G401.6 (cell line): ENCODE data around the gene CD8B2.
"Not testable (repeated sequence)": the region's sequence is repeated elsewhere in the genome, so short reads cannot be mapped to it uniquely, and the experiment has no call there.

Source experiments
- FAIRE-seq: peaks from 2 replicates; lab custom pipeline; 2012; peaks lifted over from hg19 to GRCh38; lab: Jason Lieb, UNC

CD8B2 gene

DNA sequence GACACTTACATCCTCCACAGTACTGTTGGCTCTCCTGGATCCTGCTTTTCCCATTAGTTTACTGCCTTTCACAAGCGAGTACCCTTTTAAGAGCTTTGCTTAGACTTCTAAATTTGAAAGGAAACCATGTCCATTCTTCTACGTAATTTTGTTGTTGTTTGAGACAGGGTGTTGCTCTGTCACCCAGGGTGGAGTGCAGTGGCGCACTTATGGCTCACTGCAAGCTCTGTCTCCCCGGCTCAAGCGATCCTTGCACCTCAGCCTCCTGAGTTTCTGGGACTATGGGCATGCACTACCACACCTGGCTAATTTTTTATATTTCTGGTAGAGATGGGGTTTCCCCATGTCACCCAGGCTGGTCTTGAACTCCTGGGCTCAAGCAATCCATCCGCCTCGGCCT lies 24.8 kb downstream of the CD8B2 start:
- FAIRE-seq: not testable (repeated sequence)

DNA sequence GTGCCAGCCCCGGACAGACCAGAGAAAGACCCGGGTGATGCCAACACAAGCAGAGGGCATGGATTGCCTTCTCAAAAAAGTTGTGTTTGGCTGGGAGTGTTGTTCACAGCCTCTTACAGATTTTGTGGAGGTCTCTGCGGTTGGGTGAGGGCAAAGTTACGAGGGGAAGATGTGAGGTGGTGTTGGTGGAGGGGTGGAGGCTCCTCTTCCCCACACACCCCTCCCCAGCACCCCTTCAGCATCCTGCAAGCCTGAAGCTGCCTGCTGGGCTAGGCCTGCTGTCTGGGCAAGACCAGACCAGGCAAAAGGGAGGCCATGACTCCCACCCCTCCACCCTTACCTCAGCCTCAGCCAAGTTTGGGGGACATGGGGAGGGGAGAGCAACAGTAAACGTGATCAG lies 26.2 kb downstream of the CD8B2 start:
- FAIRE-seq: not testable (repeated sequence)

DNA sequence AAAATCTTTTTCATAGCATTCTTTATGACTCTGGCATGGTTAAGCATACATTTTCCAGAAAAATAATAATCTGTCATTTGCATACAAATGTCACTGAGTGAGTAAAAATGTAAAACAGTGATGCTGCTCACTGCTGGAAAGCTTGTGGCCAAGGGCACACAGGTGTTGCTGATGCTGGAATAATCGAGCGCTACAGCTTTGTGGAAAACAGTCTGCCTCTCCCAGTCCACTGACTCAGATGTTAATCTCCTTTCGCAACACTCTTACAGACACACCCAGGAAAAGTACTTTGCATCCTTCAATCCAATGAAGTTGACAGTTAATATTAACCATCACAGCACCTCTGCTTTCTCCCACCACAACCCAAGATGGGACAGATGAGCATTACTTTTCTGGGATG lies 27.7 kb downstream of the CD8B2 start:
- FAIRE-seq: not testable (repeated sequence)

DNA sequence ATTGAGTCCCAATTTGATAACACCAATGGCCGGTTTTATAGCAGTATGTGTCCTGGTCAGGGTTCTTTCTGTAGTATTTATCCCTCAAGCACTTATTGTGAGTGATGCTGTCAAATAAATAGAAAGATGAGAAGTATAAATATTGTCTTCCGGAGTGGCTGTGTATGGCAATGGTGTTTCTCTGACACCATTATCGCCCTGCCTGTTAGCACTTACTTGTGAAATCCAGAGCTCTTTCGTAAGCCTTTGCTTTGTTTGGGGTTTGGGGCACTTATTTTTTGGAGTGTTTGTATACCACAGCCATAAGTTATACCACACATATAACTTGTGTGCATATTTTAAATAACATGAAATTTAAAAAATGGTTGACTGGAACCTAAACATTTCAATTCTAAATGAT lies 29.3 kb downstream of the CD8B2 start:
- FAIRE-seq: no peak

DNA sequence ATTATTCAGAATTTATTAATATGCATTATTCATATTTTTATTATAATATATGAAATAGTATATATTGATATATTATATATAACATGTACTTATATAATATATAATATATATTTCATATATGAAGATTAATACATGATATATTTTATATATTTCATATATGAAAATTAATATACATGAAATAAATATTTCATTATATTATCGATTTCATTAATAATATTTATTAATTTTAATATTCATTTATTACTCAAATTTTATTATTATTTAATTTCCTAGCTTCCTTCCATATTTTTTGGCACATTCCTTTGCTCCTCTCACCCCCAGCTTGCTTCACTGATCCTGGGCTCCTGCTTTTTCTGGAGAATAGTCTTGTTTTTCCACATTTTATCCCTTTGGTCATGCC lies 29.7 kb downstream of the CD8B2 start:
- FAIRE-seq: peak; percentile 97

DNA sequence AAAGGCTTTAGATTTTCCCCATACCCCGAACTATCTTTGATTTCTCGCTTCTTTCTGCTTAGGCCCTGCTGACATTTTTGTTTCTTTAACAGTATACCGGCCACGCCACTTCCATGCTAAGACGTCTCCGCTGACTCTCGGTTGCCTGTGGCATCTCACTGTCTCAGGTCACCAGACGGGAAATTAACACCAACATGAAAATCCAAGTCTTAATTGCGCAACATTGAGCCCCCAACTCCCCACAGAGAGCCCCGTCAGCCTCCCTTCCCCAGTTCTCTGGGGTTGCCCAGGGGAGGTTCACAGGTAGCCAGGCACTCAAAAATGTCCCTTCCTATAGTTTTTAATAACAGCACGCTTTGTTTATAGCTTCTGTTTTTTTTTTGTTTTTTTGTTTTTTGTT lies 30.2 kb downstream of the CD8B2 start:
- no peak for FAIRE-seq

DNA sequence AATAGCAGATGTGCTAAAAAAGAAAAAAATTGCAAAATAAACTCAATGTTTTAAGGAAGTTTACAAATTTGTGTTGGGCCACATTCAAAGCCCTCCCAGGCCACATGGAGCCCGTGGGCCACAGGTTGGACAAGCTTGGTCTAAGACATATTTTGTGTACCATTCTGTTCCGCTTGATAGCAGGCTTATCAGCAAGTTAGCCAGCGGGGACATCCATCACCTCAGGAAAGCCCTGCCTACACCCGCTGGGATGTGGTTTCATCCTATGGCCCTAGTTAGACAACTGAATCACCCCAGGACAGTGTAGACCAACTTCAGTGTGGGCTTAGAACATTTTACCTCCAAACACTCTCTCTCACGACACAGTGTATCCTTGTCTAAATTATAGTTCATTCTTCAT lies 32.6 kb downstream of the CD8B2 start:
- FAIRE-seq: no peak

DNA sequence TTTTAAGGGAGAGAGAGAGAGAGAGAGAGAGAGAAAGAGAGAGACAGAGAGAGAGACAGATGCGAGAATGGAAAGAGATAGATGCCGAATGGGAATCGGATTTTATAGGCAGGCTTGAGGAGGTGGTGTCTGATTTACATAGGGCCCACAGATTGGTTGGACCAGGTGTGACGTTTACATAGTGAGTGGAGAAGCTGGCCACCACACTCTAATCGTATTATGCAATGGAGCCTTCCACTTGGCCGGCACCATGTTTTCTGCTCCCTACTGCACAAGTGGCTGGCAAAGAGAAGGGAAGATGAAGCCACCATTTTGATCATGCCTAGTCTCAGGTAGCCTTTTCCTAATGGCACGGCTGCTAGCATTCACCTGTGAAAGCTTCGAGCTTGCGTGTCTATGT lies 33.9 kb downstream of the CD8B2 start:
- FAIRE-seq: no peak

DNA sequence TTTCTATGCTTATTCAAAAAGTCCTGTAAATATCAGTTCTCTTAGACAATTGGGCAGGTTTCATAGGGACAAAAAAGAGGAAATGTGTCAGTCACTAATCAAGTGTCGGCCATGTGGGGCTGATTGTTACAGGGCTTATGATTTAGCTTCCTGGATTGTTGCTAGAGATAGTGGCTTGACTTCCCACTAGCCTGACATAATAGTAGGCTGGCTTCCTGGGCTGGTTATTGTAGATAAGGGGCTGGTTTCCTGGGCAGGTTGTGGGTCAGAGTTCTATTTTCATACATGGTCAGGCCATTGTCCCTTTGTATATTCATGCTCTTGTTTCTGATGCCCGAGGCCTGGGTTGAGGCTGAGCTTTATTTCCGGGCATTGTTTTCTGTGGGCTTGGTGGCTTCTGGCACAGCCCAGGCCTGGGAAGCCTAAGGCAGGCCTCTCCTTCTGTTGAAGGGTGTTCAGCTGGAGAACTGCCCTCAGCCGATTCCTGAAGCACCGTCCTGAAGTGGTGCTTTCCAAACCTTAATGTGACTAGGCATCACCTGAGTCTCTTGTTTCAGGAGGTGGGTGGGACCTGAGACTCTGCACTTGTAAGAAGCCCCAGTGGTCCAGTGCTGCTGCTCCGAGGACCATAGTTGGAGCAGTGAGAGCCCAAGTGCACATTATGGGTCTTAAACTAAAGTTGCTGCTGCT lies 37.0 kb downstream of the CD8B2 start:
- no peak for FAIRE-seq

DNA sequence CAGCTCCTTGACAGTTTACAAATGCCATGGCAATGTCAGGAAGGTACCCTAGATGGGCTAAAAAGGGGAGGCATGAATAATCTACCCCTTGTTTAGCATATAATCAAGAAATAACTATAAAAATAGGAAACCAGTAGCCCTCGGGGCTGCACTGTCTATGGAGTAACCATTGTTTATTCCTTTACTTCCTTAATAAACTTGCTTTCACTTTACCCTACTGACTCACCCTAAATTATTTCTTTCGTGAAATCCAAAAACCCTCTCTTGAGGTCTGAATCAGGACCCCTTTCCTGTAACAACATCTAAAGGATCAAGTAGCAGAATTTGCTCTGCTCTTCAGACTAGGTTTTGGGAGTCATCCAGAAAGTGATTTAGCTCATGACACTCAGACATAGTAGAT lies 43.7 kb downstream of the CD8B2 start:
- FAIRE-seq: no peak

DNA sequence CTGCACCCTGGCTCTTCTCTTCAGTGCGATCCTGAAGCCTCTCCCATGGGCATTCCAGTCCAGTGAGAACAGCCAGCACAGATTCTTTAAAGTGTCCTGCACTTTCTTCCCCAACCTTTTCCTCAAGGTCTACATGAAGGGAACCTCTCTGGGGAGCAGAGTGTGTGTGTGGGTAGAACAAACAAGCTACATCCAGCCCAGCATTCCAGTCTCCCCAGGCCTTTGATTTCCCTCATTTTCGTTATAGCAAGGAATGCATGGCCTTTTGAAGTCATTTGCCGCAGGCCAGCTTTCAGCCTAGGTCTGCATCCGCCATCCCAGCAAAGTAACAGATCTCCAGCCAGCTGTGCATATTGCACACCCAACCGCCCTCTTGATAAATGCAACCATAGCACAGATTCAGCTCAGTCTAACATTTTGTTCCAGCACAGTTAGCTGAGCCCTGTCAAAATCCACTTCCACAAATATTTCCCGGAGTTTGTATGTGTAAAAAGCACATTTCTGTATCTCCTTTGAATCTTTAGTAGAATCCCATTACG lies 44.6 kb downstream of the CD8B2 start:
- no peak for FAIRE-seq

DNA sequence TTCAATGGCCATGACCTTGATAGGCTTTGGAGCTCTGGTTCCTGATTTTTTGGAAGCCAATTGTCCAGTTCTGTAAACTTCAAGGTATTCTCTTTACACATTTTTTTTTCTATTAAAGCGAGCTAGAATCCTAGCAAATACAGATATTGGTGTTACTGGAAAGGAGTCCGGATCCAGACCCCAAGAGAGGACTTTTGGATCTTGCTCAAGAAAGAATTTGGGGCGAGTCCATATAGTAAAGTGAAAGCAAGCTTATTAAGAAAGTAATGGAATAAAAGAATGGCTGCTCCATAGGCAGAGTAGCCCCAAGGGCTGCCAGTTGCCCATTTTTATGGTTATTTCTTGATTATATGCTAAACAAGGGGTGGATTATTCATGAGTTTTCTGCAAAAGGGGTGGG lies 45.1 kb downstream of the CD8B2 start:
- FAIRE-seq: no peak

DNA sequence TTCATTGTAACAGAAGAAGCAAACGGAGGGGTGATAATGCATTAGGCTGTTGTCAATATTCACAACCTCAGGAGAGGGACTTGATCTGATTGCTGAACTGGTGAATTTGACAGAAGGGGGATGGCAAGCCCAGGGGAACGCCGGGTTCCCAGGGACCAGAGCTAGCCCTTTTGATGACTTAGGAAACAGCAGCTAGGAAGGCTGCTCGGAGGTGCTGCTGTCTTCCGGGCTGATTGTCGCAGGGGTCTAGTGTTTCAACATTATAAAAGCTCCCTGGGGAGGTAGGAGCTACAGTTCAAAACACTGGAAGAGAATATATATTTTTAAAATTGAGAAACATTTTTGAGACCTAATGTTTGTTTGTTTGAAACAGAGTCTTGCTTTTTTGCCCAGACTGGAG lies 47.3 kb downstream of the CD8B2 start:
- no peak for FAIRE-seq

DNA sequence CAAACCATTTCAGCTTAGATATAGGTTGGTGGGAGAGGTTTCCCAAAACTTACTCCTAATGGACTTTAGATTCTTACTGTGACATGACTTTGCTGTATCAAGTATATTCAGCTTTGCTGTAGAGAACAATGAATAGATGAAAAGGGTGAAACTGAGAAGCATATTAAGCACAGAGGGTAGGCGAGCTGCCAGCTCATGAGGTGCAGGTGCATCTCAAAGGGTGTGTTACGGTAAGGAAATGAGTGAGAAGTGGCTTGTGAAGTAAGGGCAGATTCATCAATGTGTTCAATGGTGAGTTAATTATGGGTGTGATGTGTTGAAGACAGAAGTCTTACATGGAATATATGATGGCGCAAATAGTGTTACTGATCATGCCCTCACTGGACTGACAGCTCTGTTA lies 49.3 kb downstream of the CD8B2 start:
- no peak for FAIRE-seq

DNA sequence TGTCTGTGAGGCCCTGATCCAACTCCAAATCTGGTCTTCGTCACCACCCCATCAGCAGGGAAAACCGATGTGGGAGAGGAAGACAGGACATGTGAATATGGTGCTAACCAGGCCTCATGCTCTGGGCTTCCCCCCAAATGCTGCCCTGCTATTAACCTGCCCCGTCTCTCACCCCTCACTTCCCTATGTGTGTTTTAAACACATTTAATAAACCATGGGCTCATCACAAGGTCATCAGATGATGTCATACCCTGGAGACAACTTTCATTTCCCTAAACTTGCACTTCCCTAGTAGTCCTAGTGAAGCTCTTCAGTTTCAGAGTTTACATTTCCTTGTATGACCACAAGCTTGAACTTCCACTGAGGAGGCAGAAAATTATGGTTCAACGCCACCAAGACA lies 49.9 kb downstream of the CD8B2 start:
- FAIRE-seq: no peak

DNA sequence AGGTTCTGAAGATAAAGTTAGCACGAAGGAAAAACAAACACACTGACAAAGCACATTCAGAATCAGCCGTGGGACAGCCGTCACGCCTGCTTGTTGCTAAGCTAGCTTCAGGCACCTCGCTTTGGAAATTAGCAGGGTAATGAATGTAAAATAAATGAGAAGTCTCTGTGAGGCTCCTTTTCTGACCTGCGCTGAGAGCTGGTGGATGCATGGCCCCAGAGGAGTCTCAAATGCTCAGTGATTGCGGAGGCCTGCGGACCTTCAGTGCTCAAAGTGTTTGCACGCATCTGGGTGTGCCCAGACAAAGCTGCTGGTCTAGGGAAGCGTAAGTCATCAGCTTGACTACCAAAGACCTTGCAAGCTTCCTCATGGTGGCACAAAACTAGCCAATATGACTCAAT lies 50.6 kb downstream of the CD8B2 start:
- FAIRE-seq: no peak

DNA sequence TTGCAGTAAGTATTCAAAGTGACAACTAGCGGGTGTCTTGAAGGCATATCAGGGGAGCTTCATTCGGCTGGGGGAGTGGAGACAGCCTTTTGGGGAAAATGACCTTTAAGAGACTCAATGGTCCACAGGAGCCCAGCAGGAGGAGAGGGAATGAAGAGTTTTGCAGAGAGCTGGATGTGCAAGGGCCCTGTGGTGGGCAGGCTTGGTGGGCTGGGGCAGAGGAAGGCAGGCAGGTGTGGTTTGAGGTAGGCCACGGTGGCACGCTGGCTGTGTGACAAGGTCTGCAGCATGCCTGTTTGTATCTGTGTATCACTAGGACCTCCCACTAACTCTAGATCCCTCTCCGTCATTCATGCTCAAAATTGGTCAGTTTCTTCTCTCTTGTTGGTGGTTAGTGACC lies 53.7 kb downstream of the CD8B2 start:
- no peak for FAIRE-seq

DNA sequence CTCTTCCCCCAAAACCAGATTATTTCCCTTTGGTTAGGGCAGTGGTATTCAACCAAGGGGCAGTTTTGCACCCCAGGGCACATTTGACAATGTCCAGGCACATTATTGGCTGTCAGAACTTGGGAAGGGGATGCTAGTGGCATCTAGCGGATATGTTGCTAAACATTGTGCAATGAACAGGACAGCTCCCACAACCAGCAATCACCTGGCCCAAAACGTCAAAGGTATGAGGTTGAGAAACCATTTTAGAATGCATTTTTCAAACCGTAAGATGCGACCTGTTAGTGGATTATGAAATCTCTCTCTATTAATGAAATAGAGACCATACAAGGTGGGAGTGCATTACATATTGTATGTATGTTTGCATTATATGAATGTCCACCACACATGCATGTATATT lies 54.2 kb downstream of the CD8B2 start:
- no peak for FAIRE-seq

DNA sequence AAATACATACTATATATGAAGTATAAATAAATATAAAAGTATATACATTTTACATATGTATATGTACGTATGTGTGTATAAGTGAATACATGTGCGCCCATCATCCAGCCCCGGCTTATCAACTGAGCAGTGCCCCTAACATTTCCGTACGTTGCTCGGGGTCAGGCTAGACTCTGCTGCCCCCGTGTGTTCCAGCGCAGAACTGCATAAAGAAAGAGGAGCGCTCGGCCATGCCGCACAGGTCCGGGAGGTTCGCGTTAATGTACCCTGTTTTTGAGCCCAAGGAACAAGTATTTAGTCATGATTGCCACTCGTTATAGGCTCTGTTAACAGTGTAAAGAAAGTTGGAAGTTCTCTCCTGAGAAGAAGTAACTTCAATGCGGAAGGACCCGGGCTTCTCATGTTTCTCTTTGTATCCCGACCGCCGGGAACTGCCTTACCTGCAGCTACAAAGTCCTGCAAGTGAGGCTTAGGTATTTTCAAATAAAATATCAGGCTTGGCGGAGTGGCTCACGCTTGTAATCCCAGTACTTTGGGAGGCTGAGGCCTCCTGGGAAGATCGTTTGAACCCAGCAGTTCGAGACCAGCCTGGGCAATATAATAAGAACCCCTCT lies 55.7 kb downstream of the CD8B2 start:
- peak; percentile 94 for FAIRE-seq

DNA sequence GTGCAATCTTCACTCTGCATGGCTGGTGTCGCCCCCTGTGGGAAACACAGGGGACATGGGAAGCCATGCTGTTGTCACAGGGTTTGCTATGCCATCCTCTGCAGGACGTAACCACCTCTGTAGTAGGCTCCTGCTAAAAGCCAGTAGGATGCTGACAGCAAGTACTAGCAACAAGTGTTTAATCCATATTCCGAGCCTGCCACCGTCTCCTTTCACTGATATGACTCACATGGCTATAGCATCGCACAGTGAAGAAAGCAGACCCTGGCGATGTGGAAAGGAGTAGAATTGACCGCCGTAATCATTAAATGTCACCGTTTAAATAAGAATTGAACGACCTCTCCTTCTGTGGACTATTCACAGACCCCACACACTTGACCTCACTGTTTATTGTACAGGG lies 57.8 kb downstream of the CD8B2 start:
- no peak for FAIRE-seq

DNA sequence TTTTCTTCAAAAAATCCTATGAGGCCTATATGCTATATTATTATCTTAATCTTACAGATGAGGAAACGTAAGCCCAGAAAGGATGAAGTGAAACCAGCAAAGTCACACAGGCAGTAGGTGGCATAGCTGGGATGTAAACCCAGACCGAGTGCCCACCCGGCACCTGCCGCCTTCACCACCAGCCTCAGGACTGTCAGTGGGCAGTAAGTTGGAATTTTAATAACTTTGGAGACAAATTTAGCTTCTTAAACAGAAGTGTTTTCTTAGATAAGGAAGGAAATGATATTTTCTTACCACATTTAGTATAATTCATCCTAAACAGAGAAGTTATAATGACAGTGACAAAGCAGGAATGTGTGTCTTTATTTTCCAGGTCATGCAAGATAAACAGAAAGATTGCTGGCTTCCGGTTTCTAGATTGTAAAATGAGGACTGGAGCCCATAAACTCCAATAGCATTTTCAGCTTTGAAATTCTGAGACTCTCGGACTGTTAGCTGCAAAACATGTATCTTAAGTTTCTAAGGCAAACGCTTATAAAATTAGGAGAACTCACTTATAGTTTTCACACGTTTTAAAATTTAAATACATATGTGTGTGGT lies 59.3 kb downstream of the CD8B2 start:
- no peak for FAIRE-seq

DNA sequence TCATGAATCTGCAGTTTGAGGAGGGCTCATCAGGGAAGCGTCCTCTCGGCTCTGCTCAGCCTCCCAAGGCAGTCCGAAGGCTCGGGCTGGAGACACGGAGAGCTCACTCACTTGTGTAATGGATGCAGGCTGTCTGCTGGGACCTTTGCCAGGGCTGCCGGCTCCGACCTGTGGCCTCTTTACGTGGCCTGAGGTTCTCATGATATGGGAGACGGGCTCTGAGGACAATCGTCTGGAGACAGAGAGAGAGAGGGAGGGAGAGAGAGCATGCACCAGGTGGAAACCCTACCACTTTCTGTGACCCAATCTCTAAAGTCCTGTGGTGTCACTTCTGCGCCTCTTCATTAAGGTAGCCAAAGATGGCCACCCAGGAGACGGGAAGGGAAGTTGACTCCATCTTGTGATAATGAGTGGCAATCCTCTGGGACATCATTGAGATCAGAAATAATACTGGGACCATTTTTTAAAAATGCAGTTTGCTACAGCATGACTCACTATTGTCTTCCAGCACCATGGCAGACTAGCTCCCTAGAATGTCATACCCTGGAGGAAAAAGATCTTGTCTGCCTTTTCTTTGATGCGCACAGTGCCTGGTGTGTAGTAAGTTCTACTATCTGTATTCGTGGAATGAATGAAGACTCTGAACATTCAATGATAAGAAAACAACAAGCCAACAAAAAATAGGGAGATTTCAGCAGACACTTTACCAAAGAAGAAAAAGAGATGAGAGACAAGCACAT lies 60.2 kb downstream of the CD8B2 start:
- FAIRE-seq: no peak
